ENCODE data around the gene MON1A. TPM values are rescaled to one million over a fixed set of nuclear protein-coding genes. Genes with fewer than 3 reads are reported as not detected.

The MON1A gene
- total RNA-seq, 3 donors from 2014 or later, result 14.2 to 18.0 (median 14.3) TPM

GRCh38 chr3:49882166-49882565, 47.4 kb downstream of the MON1A start:
- no peaks in the 10 kb centered on the region for H3K4me1 Mint-ChIP-seq (ENCODE audit: low read depth)
- no peak for ATAC-seq
- no peak overlapping the region for H3K4me3 Mint-ChIP-seq
- H3K36me3 Mint-ChIP-seq (ENCODE audit: insufficient read depth), result no peaks in the 10 kb centered on the region
- no peak for DNase-seq
- H3K9me3 Mint-ChIP-seq, result no peaks in the 10 kb centered on the region
- no peaks in the 10 kb centered on the region for H3K27me3 Mint-ChIP-seq (ENCODE audit: low read depth)

GRCh38 chr3:49880581-49881315, 48.9 kb downstream of the MON1A start:
- Mint-ChIP-seq H3K36me3 (ENCODE audit: insufficient read depth) (no peaks in the 10 kb centered on the region), H3K4me1 (ENCODE audit: low read depth) (no peaks in the 10 kb centered on the region), H3K27me3 (ENCODE audit: low read depth) (no peaks in the 10 kb centered on the region), H3K4me3 (no peak overlapping the region), H3K9me3 (no peaks in the 10 kb centered on the region)
- no peak for DNase-seq
- ATAC-seq, result no peak

- Mint-ChIP-seq H3K36me3 (ENCODE audit: insufficient read depth) (no peaks in the 10 kb centered on the region), H3K4me1 (ENCODE audit: low read depth) (no peaks in the 10 kb centered on the region), H3K27me3 (ENCODE audit: low read depth) (no peaks in the 10 kb centered on the region), H3K9me3 (no peaks in the 10 kb centered on the region), H3K4me3 (no peak overlapping the region)
- ATAC-seq, result no peak
- DNase-seq, result no peak
Measured at GRCh38 chr3:49879721-49880120, 49.9 kb downstream of the MON1A start.

GRCh38 chr3:49878686-49879085, 50.9 kb downstream of the MON1A start:
- H3K4me3 Mint-ChIP-seq, result no peak overlapping the region
- no peak for ATAC-seq
- H3K36me3 Mint-ChIP-seq (ENCODE audit: insufficient read depth), result no peaks in the 10 kb centered on the region

GRCh38 chr3:49877716-49878115, 51.9 kb downstream of the MON1A start:
- H3K9me3 Mint-ChIP-seq, result no peaks in the 10 kb centered on the region
- no peak overlapping the region for H3K4me3 Mint-ChIP-seq
- H3K36me3 Mint-ChIP-seq (ENCODE audit: insufficient read depth), result no peaks in the 10 kb centered on the region
- peaks cover 3% of the 10 kb centered on the region for H3K4me1 Mint-ChIP-seq (ENCODE audit: low read depth)
- H3K27me3 Mint-ChIP-seq (ENCODE audit: low read depth), result no peaks in the 10 kb centered on the region
- DNase-seq (no peak), ATAC-seq (no peak)

More at GRCh38 chr3:49878686-49879085, 50.9 kb downstream of the MON1A start:
- Mint-ChIP-seq H3K27me3 (ENCODE audit: low read depth) (no peaks in the 10 kb centered on the region), H3K9me3 (no peaks in the 10 kb centered on the region), H3K4me1 (ENCODE audit: low read depth) (no peaks in the 10 kb centered on the region)
- DNase-seq, result no peak

GRCh38 chr3:49876567-49876966, 53.0 kb downstream of the MON1A start:
- DNase-seq (no peak), ATAC-seq (peak in 1 of 2 donors; percentile 20)
- H3K36me3 Mint-ChIP-seq (ENCODE audit: insufficient read depth), result no peaks in the 10 kb centered on the region
- peaks cover under 1% of the 10 kb centered on the region for H3K27me3 Mint-ChIP-seq (ENCODE audit: low read depth)
- no peak overlapping the region for H3K4me3 Mint-ChIP-seq
- peaks cover 6% of the 10 kb centered on the region for H3K4me1 Mint-ChIP-seq (ENCODE audit: low read depth)
- no peaks in the 10 kb centered on the region for H3K9me3 Mint-ChIP-seq

GRCh38 chr3:49873623-49874022, 56.0 kb downstream of the MON1A start:
- Mint-ChIP-seq H3K9me3 (no peaks in the 10 kb centered on the region), H3K4me3 (no peak overlapping the region), H3K27me3 (ENCODE audit: low read depth) (peaks cover 9% of the 10 kb centered on the region), H3K36me3 (ENCODE audit: insufficient read depth) (no peaks in the 10 kb centered on the region), H3K4me1 (ENCODE audit: low read depth) (peaks cover 6% of the 10 kb centered on the region)
- ATAC-seq (no peak), DNase-seq (no peak)

GRCh38 chr3:49872801-49873281, 56.8 kb downstream of the MON1A start:
- ATAC-seq, result no peak
- DNase-seq, result no peak
- Mint-ChIP-seq H3K9me3 (no peaks in the 10 kb centered on the region), H3K36me3 (ENCODE audit: insufficient read depth) (no peaks in the 10 kb centered on the region), H3K4me3 (no peak overlapping the region), H3K27me3 (ENCODE audit: low read depth) (peaks cover 17% of the 10 kb centered on the region), H3K4me1 (ENCODE audit: low read depth) (peaks cover 6% of the 10 kb centered on the region)

- ATAC-seq (no peak), DNase-seq (no peak)
- H3K36me3 Mint-ChIP-seq (ENCODE audit: insufficient read depth), result no peaks in the 10 kb centered on the region
- H3K27me3 Mint-ChIP-seq (ENCODE audit: low read depth), result peaks cover 26% of the 10 kb centered on the region
- no peak overlapping the region for H3K4me3 Mint-ChIP-seq
- peaks cover 6% of the 10 kb centered on the region for H3K4me1 Mint-ChIP-seq (ENCODE audit: low read depth)
- H3K9me3 Mint-ChIP-seq, result no peaks in the 10 kb centered on the region
Measured at GRCh38 chr3:49871531-49872153, 58.0 kb downstream of the MON1A start.

GRCh38 chr3:49869525-49870126, 60.0 kb downstream of the MON1A start, which contains the start of gene CAMKV:
Gene CAMKV (minus strand): TSS chr3:49869906. CDS start chr3:49862388, 7,518 bp downstream.
- no peaks in the 10 kb centered on the region for H3K9me3 Mint-ChIP-seq
- peaks cover 6% of the 10 kb centered on the region for H3K4me1 Mint-ChIP-seq (ENCODE audit: low read depth)
- peak within 1 kb of the TSS; percentile 37 for H3K4me3 Mint-ChIP-seq
- no peaks in the 10 kb centered on the region for H3K36me3 Mint-ChIP-seq (ENCODE audit: insufficient read depth)
- peaks cover 32% of the 10 kb centered on the region for H3K27me3 Mint-ChIP-seq (ENCODE audit: low read depth)
- DNase-seq (no peak), ATAC-seq (peak; percentile 73 to 77)

GRCh38 chr3:49868862-49869466, 60.6 kb downstream of the MON1A start:
- peaks cover 6% of the 10 kb centered on the region for H3K4me1 Mint-ChIP-seq (ENCODE audit: low read depth)
- peaks cover 35% of the 10 kb centered on the region for H3K27me3 Mint-ChIP-seq (ENCODE audit: low read depth)
- peak overlapping the region; percentile 37 for H3K4me3 Mint-ChIP-seq
- no peak for DNase-seq
- no peaks in the 10 kb centered on the region for H3K36me3 Mint-ChIP-seq (ENCODE audit: insufficient read depth)
- no peaks in the 10 kb centered on the region for H3K9me3 Mint-ChIP-seq
- peak; percentile 9 to 19 for ATAC-seq

- H3K4me1 Mint-ChIP-seq (ENCODE audit: low read depth), result peaks cover 5% of the 10 kb centered on the region
- H3K36me3 Mint-ChIP-seq (ENCODE audit: insufficient read depth), result no peaks in the 10 kb centered on the region
- no peaks in the 10 kb centered on the region for H3K9me3 Mint-ChIP-seq
- ATAC-seq (no peak), DNase-seq (no peak)
- H3K27me3 Mint-ChIP-seq (ENCODE audit: low read depth), result peaks cover 36% of the 10 kb centered on the region
- no peak overlapping the region for H3K4me3 Mint-ChIP-seq
Measured at GRCh38 chr3:49867871-49868321, 61.7 kb downstream of the MON1A start.

GRCh38 chr3:49867400-49867799, 62.2 kb downstream of the MON1A start:
- H3K36me3 Mint-ChIP-seq (ENCODE audit: insufficient read depth), result no peaks in the 10 kb centered on the region
- H3K4me3 Mint-ChIP-seq, result no peak overlapping the region
- ATAC-seq (no peak), DNase-seq (no peak)
- peaks cover 3% of the 10 kb centered on the region for H3K4me1 Mint-ChIP-seq (ENCODE audit: low read depth)
- no peaks in the 10 kb centered on the region for H3K9me3 Mint-ChIP-seq
- peaks cover 36% of the 10 kb centered on the region for H3K27me3 Mint-ChIP-seq (ENCODE audit: low read depth)

- DNase-seq, result no peak
- ATAC-seq, result no peak
- Mint-ChIP-seq H3K4me3 (no peak overlapping the region), H3K36me3 (ENCODE audit: insufficient read depth) (no peaks in the 10 kb centered on the region), H3K4me1 (ENCODE audit: low read depth) (no peaks in the 10 kb centered on the region), H3K27me3 (ENCODE audit: low read depth) (peaks cover 36% of the 10 kb centered on the region), H3K9me3 (no peaks in the 10 kb centered on the region)
Measured at GRCh38 chr3:49865198-49865784, 64.3 kb downstream of the MON1A start.

Measured in activated T-cell treated with anti-CD3 and anti-CD28 coated beads, Interleukin-2, amount 50 U/mL, for 4 hours (primary cell).